OCI-LY7 (cell line): ENCODE results near the gene CRACDL. TPM values are rescaled to one million over a fixed set of nuclear protein-coding genes. Genes with fewer than 3 reads are reported as not detected.

ENCODE experiments used
- BruUV-seq: library from RNA; stranded (reverse); fragments of 400-500 nt; replicated peaks from 2 replicates; lab custom pipeline; 2021; lab: Mats Ljungman, UMichigan
- CTCF ChIA-PET: fragments of 300-600 bp; sonication (Branson Sonifier 250); formaldehyde crosslinking; loops from one replicate; lab custom pipeline; 2022; ENCODE audit warnings: antibody characterized with exemption; ENCODE audit not compliant: unreplicated experiment; lab: Charles Lee
- POLR2A ChIA-PET: fragments of 300-600 bp; sonication (Branson Sonifier 250); formaldehyde crosslinking; loops from one replicate; lab custom pipeline; 2022; ENCODE audit warnings: antibody characterized with exemption; lab: Charles Lee
- DNase-seq: peaks from one replicate; pipeline ENCODE4 v3.0.0-alpha.2; 2015; ENCODE audit warnings: low spot score
- H2AFZ ChIP-seq: fragments of 200-600 bp; sonication (generic), shearing (Covaris generic); 2 replicates; pipeline ENCODE4 v1.6.1; 2014; ENCODE audit warnings: mild to moderate bottlenecking, antibody characterized with exemption, low read length, moderate library complexity
- H3K27ac ChIP-seq: fragments of 200-600 bp; sonication (generic); 2 replicates; pipeline ENCODE4 v1.5.1; 2014; ENCODE audit warnings: mixed run types, low read depth, mild to moderate bottlenecking, moderate library complexity, low read length, inconsistent platforms; ENCODE audit not compliant: poor library complexity, severe bottlenecking
- H3K36me3 ChIP-seq: fragments of 200-600 bp; sonication (generic); 2 replicates; pipeline ENCODE4 v1.6.1; 2014; ENCODE audit warnings: mild to moderate bottlenecking, antibody characterized with exemption, low read length, moderate library complexity, mixed read lengths; ENCODE audit not compliant: insufficient read depth
- H3K4me1 ChIP-seq: fragments of 200-600 bp; sonication (generic); 2 replicates; pipeline ENCODE4 v1.5.1; 2014; ENCODE audit warnings: mild to moderate bottlenecking, low read length; ENCODE audit not compliant: insufficient read depth, poor library complexity, severe bottlenecking
- H3K4me2 ChIP-seq: fragments of 200-600 bp; sonication (generic); 2 replicates; pipeline ENCODE4 v1.6.1; 2014; ENCODE audit warnings: mild to moderate bottlenecking, low read length
- H3K4me3 ChIP-seq: fragments of 200-600 bp; sonication (generic); 2 replicates; pipeline ENCODE4 v1.5.1; 2014; ENCODE audit warnings: mild to moderate bottlenecking, low read depth, low read length; ENCODE audit not compliant: poor library complexity, severe bottlenecking
- H3K79me2 ChIP-seq: fragments of 200-600 bp; sonication (generic); 2 replicates; pipeline ENCODE4 v1.6.1; 2016; ENCODE audit warnings: low read depth, mild to moderate bottlenecking, low read length, moderate library complexity, mixed read lengths; ENCODE audit not compliant: insufficient read depth
- H3K9me2 ChIP-seq: fragments of 200-600 bp; sonication (generic); 2 replicates; pipeline ENCODE4 v1.6.1; 2016; ENCODE audit warnings: mild to moderate bottlenecking, low read length, mixed read lengths; ENCODE audit not compliant: insufficient read depth
- H3K9me3 ChIP-seq: fragments of 200-600 bp; sonication (generic); 2 replicates; pipeline ENCODE4 v1.6.1; 2014; ENCODE audit warnings: mild to moderate bottlenecking, mixed run types, low read length, mixed read lengths
- H4K20me1 ChIP-seq: fragments of 200-600 bp; sonication (generic); 2 replicates; pipeline ENCODE4 v1.6.1; 2014; ENCODE audit warnings: mild to moderate bottlenecking, antibody characterized with exemption, low read length, moderate library complexity, mixed read lengths; ENCODE audit not compliant: insufficient read depth
- EZH2phosphoT487 ChIP-seq: fragments of 200-600 bp; sonication (generic); IDR thresholded peaks from 2 replicates; pipeline ENCODE4 v1.6.1; 2018; ENCODE audit warnings: low read depth, borderline replicate concordance, mild to moderate bottlenecking, mixed run types, antibody characterized with exemption, low read length, moderate library complexity, mixed read lengths
- intact Hi-C: fragments of 100-400 bp; cut with micrococcal nuclease; formaldehyde crosslinking; loops from one replicate; pipeline ENCODE4 v1.10.0; 2022; ENCODE audit not compliant: unreplicated experiment
- total RNA-seq, 2 experiments: library from RNA; depleted of rRNA in 1 of 2; stranded (reverse); fragments of >200 nt in 1 of 2; shearing (Covaris generic) in 1 of 2; gene quantifications; 2 replicates each; pipeline ENCODE4 v1.2.3, GENCODE V29; 2014 to 2022
- TF ChIP-seq, protein P1 (sequence below): fragments of 200-600 bp; sonication (generic); conservative IDR thresholded peaks from 2 replicates; pipeline ENCODE4 v1.5.1; 2014; ENCODE audit warnings: mild to moderate bottlenecking, antibody characterized with exemption, low read length, moderate library complexity, mixed read lengths

The CRACDL gene
- total RNA-seq, 2 experiments from 2014 or later, result 0.03 to 0.13 TPM

- POLR2A ChIA-PET, result no interaction called here
- no TSS peak for BruUV-seq
- no peaks in the 10 kb centered on the region for H3K36me3 ChIP-seq
- CTCF ChIA-PET, result no interaction called here
- intact Hi-C loops, result no loop called here
- no peak overlapping the region for H3K4me2 ChIP-seq
- H3K4me3 ChIP-seq, result no peak overlapping the region
- no peaks in the 10 kb centered on the region for H3K79me2 ChIP-seq
- H3K4me1 ChIP-seq, result no peaks in the 10 kb centered on the region
- H3K9me2 ChIP-seq, result no peaks in the 10 kb centered on the region
- no peak overlapping the region for H2AFZ ChIP-seq
- no peaks in the 10 kb centered on the region for H3K9me3 ChIP-seq
- no peak for DNase-seq
- no peak overlapping the region for H3K27ac ChIP-seq
- H4K20me1 ChIP-seq, result no peaks in the 10 kb centered on the region
- TF ChIP-seq, protein P1, sequence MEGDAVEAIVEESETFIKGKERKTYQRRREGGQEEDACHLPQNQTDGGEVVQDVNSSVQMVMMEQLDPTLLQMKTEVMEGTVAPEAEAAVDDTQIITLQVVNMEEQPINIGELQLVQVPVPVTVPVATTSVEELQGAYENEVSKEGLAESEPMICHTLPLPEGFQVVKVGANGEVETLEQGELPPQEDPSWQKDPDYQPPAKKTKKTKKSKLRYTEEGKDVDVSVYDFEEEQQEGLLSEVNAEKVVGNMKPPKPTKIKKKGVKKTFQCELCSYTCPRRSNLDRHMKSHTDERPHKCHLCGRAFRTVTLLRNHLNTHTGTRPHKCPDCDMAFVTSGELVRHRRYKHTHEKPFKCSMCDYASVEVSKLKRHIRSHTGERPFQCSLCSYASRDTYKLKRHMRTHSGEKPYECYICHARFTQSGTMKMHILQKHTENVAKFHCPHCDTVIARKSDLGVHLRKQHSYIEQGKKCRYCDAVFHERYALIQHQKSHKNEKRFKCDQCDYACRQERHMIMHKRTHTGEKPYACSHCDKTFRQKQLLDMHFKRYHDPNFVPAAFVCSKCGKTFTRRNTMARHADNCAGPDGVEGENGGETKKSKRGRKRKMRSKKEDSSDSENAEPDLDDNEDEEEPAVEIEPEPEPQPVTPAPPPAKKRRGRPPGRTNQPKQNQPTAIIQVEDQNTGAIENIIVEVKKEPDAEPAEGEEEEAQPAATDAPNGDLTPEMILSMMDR, result no peak
These were observed 119.7 kb downstream of the CRACDL start for GRCh38 chr2:98816281-98816680.

DNA sequence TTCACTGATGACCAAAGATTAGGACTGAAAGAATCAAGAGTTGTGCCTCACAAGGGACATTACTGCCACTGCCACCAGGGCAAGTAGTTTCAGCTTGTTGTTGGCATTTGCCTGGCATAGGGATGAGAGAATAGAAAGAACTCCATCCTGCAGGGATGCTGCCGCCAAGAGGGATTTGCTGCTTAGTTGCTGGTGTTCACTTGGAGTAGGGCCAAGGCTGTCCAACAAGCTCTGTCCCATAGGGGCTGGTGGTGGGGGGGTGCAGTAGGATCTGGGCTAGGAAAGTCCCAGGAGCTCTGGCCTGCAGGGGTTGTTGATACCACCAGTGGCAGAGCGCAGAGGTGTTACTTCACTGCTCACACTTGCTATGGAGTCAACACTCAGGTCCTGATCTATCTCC lies 120.2 kb downstream of the CRACDL start:
- H3K79me2 ChIP-seq, result no peaks in the 10 kb centered on the region
- H3K27ac ChIP-seq, result no peak overlapping the region
- H3K4me1 ChIP-seq, result no peaks in the 10 kb centered on the region
- DNase-seq, result no peak
- no peaks in the 10 kb centered on the region for H3K9me3 ChIP-seq
- TF ChIP-seq EZH2phosphoT487, result no peak
- TF ChIP-seq, protein P1, result no peak
- BruUV-seq, result no TSS peak
- intact Hi-C loops, result no loop called here
- ChIA-PET CTCF (no interaction called here), POLR2A (interaction anchor here (0.5 kb wide), 1 partner anchor 50 kb away, joined by 4 read pairs; no protein-coding TSS in a partner anchor)
- H3K36me3 ChIP-seq, result no peaks in the 10 kb centered on the region
- no peaks in the 10 kb centered on the region for H4K20me1 ChIP-seq
- H2AFZ ChIP-seq, result no peak overlapping the region
- no peak overlapping the region for H3K4me2 ChIP-seq
- H3K9me2 ChIP-seq, result no peaks in the 10 kb centered on the region
- H3K4me3 ChIP-seq, result no peak overlapping the region

- no TSS peak for BruUV-seq
- Histone ChIP-seq H2AFZ (no peak overlapping the region), H3K4me3 (no peak overlapping the region), H4K20me1 (no peaks in the 10 kb centered on the region), H3K79me2 (no peaks in the 10 kb centered on the region), H3K4me2 (no peak overlapping the region), H3K27ac (no peak overlapping the region), H3K9me3 (no peaks in the 10 kb centered on the region), H3K9me2 (no peaks in the 10 kb centered on the region), H3K4me1 (no peaks in the 10 kb centered on the region), H3K36me3 (no peaks in the 10 kb centered on the region)
- no peak for TF ChIP-seq EZH2phosphoT487
- TF ChIP-seq, protein P1, result no peak
- no peak for DNase-seq
- POLR2A ChIA-PET, result no interaction called here
- CTCF ChIA-PET, result no interaction called here
- intact Hi-C loops, result no loop called here
These were observed 124.3 kb downstream of the CRACDL start for GRCh38 chr2:98811766-98812165.
